Gastrocnemius medialis (tissue), 4 donors: Measurements from ENCODE around the gene DND1.

ENCODE experiments used
- POLR2A ChIP-seq, 2 donors: fragments of 450-650 bp; IDR thresholded peaks; one replicate each; pipeline ENCODE4 v1.6.1; 2017; ENCODE audit warnings: antibody characterized with exemption in 2 of 2, mild to moderate bottlenecking in 2 of 2, moderate library complexity in 2 of 2
- TF ChIP-seq, protein P1 (sequence below), 5 experiments: fragments of 450-650 bp in 3 of 5; fragments of 200-600 bp in 2 of 5; sonication (generic) in 2 of 5; IDR thresholded peaks in 4 of 5; conservative IDR thresholded peaks in 1 of 5; 1 replicate in 4 of 5; 2 replicates in 1 of 5; pipeline ENCODE4 v1.5.1; 2016 to 2019; ENCODE audit warnings: antibody characterized with exemption in 5 of 5, mild to moderate bottlenecking in 3 of 5, moderate library complexity in 3 of 5

- TF ChIP-seq, protein P1, sequence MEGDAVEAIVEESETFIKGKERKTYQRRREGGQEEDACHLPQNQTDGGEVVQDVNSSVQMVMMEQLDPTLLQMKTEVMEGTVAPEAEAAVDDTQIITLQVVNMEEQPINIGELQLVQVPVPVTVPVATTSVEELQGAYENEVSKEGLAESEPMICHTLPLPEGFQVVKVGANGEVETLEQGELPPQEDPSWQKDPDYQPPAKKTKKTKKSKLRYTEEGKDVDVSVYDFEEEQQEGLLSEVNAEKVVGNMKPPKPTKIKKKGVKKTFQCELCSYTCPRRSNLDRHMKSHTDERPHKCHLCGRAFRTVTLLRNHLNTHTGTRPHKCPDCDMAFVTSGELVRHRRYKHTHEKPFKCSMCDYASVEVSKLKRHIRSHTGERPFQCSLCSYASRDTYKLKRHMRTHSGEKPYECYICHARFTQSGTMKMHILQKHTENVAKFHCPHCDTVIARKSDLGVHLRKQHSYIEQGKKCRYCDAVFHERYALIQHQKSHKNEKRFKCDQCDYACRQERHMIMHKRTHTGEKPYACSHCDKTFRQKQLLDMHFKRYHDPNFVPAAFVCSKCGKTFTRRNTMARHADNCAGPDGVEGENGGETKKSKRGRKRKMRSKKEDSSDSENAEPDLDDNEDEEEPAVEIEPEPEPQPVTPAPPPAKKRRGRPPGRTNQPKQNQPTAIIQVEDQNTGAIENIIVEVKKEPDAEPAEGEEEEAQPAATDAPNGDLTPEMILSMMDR (IDR thresholded peaks at IDR 0.05 in 4 of 5, conservative IDR thresholded peaks at IDR 0.05 in 1 of 5), result no peak
- TF ChIP-seq POLR2A (IDR thresholded peaks at IDR 0.05), result no peak
These were observed 5.6 kb upstream of the DND1 start for GRCh38 chr5:140678993-140679392.
